PC-9 (cell line): ENCODE results near the gene ASIC4. TPM values are rescaled to one million over a fixed set of nuclear protein-coding genes. Genes with fewer than 3 reads are reported as not detected.

Experiments used
- BruUV-seq: library from RNA; stranded (reverse); fragments of 400-500 nt; replicated peaks from 2 replicates; lab custom pipeline; 2021; lab: Mats Ljungman, UMichigan
- CTCF ChIA-PET: fragments of 300-600 bp; sonication (Branson Sonifier 250); formaldehyde crosslinking; loops from one replicate; lab custom pipeline; 2022; ENCODE audit warnings: antibody characterized with exemption; lab: Charles Lee
- POLR2A ChIA-PET: fragments of 300-600 bp; sonication (Branson Sonifier 250); formaldehyde crosslinking; loops from one replicate; lab custom pipeline; 2022; ENCODE audit warnings: antibody characterized with exemption; ENCODE audit not compliant: unreplicated experiment; lab: Charles Lee
- DNase-seq, 2 experiments: peaks; one replicate each; pipeline versions ENCODE4 v3.0.0 to v3.0.0-alpha.2; 2015 to 2022; ENCODE audit warnings: mixed read lengths in 1 of 2
- H2AFZ ChIP-seq: fragments of 200-600 bp; sonication (generic); 2 replicates; pipeline ENCODE4 v1.8.1; 2017; ENCODE audit warnings: antibody characterized with exemption
- H3F3A ChIP-seq: fragments of 200-600 bp; sonication (generic); 2 replicates; pipeline ENCODE4 v1.8.1; 2017; ENCODE audit warnings: antibody characterized with exemption, mild to moderate bottlenecking, low read depth; ENCODE audit not compliant: insufficient read depth
- H3K27ac ChIP-seq: fragments of 200-600 bp; sonication (generic); 2 replicates; pipeline ENCODE4 v1.6.1; 2016; ENCODE audit warnings: mixed run types
- H3K27me3 ChIP-seq: fragments of 200-600 bp; sonication (generic); 2 replicates; pipeline ENCODE4 v1.6.1; 2016; ENCODE audit warnings: low read depth, mixed run types; ENCODE audit not compliant: insufficient read depth
- H3K36me3 ChIP-seq: fragments of 200-600 bp; sonication (generic); 2 replicates; pipeline ENCODE4 v1.6.1; 2016; ENCODE audit warnings: low read depth, mixed run types
- H3K4me1 ChIP-seq: fragments of 200-600 bp; sonication (generic); replicated peaks from 2 replicates; pipeline ENCODE4 v1.6.1; 2016; ENCODE audit warnings: mixed run types; ENCODE audit not compliant: insufficient read depth
- H3K4me2 ChIP-seq: fragments of 200-600 bp; sonication (generic); 2 replicates; pipeline ENCODE4 v1.6.1; 2017; ENCODE audit warnings: mixed run types
- H3K4me3 ChIP-seq: fragments of 200-600 bp; sonication (generic); 2 replicates; pipeline ENCODE4 v1.6.1; 2016; ENCODE audit warnings: mixed run types
- H3K79me2 ChIP-seq: fragments of 200-600 bp; sonication (generic); 2 replicates; pipeline ENCODE4 v1.6.1; 2017; ENCODE audit warnings: low read depth, mixed run types
- H3K9me2 ChIP-seq: fragments of 200-600 bp; sonication (generic); 2 replicates; pipeline ENCODE4 v1.8.1; 2017; ENCODE audit warnings: mild to moderate bottlenecking; ENCODE audit not compliant: insufficient read depth
- H3K9me3 ChIP-seq: fragments of 200-600 bp; sonication (generic); 2 replicates; pipeline ENCODE4 v1.8.1; 2016; ENCODE audit warnings: low read depth; ENCODE audit not compliant: insufficient read depth
- H4K20me1 ChIP-seq: fragments of 200-600 bp; sonication (generic); 2 replicates; pipeline ENCODE4 v1.8.1; 2017; ENCODE audit not compliant: insufficient read depth
- EZH2 ChIP-seq: fragments of 200-600 bp; sonication (generic); IDR thresholded peaks from 2 replicates; pipeline ENCODE4 v1.8.0; 2017; ENCODE audit warnings: antibody characterized with exemption, low read depth
- intact Hi-C: fragments of 100-400 bp; cut with micrococcal nuclease; formaldehyde crosslinking; loops from one replicate; pipeline ENCODE4 v1.10.0; 2022; ENCODE audit not compliant: unreplicated experiment
- total RNA-seq: library from RNA; stranded (reverse); gene quantifications from 2 replicates; pipeline ENCODE4 v1.2.3, GENCODE V29; 2021
- TF ChIP-seq, protein P1 (sequence below): fragments of 200-600 bp; sonication (generic); conservative IDR thresholded peaks from 2 replicates; pipeline ENCODE4 v1.6.1; 2017; ENCODE audit warnings: mixed run types, antibody characterized with exemption, mild to moderate bottlenecking, moderate library complexity

The ASIC4 gene
- total RNA-seq, 1 experiment from 2014 or later: 0.22 TPM

- no TSS peak for BruUV-seq
- no peak overlapping the region for H3K27ac ChIP-seq
- CTCF ChIA-PET: no interaction called here
These were observed 61.6 kb downstream of the ASIC4 start for GRCh38 chr2:219575566-219576504.

DNA sequence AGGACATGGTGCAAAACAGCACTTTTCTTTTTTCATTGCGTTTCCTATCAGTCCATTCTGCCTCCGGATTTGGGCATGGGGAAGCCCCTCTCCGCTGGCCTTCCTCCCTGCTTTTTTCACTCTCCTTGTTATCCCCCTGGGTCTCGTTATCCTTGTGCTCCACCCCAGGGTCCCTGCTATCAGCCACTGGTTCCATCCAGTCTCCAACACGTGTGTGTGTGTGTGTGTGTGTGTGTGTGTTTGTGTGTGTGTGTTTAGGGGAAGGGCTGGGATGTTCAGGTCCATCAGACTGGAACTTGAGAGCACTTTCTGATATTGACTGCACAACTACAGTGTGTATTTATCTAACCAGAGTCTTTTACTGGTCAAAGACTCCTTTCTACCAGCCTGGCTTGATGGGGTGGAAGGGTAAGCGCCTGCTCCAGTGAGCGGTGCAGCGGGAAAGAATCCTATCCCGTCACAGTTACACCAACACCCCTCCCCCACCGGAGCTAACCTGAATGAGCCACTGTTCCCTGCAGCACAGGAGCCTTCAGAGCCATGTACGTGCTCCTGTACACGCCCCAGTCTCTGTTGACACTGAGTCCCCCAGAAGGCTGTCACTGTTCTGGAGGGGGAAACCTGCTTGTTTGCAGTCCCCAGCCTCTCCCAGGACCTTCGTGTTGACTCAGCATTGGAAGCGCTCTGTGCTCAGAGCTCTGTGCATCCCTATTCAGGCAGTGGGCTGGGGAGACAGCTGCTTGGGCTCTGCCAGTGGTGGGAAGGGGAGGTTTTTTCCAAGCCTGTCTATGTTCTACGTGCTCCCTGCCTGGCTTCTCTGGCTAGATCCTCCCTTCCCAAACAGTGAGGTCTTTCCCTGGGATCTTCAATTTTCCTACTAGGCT, 62.5 kb downstream of the ASIC4 start:
- intact Hi-C loops: no loop called here
- no peaks in the 10 kb centered on the region for H4K20me1 ChIP-seq
- no peak for DNase-seq
- no peaks in the 10 kb centered on the region for H3K27me3 ChIP-seq
- H3K9me3 ChIP-seq: no peaks in the 10 kb centered on the region
- H3K4me1 ChIP-seq: peaks cover 16% of the 10 kb centered on the region; the same call in 1 of the 2 replicates
- ChIA-PET POLR2A (interaction anchor here (0.5 kb wide), 1 partner anchor 8 kb away, joined by 4 read pairs; no protein-coding TSS in a partner anchor), CTCF (no interaction called here)
- H3K9me2 ChIP-seq: no peaks in the 10 kb centered on the region
- H3F3A ChIP-seq: no peaks in the 10 kb centered on the region
- no peak overlapping the region for H2AFZ ChIP-seq
- no peak overlapping the region for H3K4me3 ChIP-seq
- TF ChIP-seq, protein P1, sequence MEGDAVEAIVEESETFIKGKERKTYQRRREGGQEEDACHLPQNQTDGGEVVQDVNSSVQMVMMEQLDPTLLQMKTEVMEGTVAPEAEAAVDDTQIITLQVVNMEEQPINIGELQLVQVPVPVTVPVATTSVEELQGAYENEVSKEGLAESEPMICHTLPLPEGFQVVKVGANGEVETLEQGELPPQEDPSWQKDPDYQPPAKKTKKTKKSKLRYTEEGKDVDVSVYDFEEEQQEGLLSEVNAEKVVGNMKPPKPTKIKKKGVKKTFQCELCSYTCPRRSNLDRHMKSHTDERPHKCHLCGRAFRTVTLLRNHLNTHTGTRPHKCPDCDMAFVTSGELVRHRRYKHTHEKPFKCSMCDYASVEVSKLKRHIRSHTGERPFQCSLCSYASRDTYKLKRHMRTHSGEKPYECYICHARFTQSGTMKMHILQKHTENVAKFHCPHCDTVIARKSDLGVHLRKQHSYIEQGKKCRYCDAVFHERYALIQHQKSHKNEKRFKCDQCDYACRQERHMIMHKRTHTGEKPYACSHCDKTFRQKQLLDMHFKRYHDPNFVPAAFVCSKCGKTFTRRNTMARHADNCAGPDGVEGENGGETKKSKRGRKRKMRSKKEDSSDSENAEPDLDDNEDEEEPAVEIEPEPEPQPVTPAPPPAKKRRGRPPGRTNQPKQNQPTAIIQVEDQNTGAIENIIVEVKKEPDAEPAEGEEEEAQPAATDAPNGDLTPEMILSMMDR: no peak
- no peak for TF ChIP-seq EZH2
- no TSS peak for BruUV-seq
- H3K79me2 ChIP-seq: no peaks in the 10 kb centered on the region
- H3K27ac ChIP-seq: no peak overlapping the region
- no peaks in the 10 kb centered on the region for H3K36me3 ChIP-seq
- no peak overlapping the region for H3K4me2 ChIP-seq

More at GRCh38 chr2:219575566-219576504, 61.6 kb downstream of the ASIC4 start:
- POLR2A ChIA-PET: no interaction called here
- H4K20me1 ChIP-seq: no peaks in the 10 kb centered on the region
- H3K4me3 ChIP-seq: no peak overlapping the region
- no peaks in the 10 kb centered on the region for H3K36me3 ChIP-seq
- H2AFZ ChIP-seq: no peak overlapping the region
- H3F3A ChIP-seq: no peaks in the 10 kb centered on the region
- no peaks in the 10 kb centered on the region for H3K27me3 ChIP-seq
- DNase-seq: no peak
- intact Hi-C loops: no loop called here
- no peaks in the 10 kb centered on the region for H3K79me2 ChIP-seq
- TF ChIP-seq, protein P1: no peak
- TF ChIP-seq EZH2: no peak
- no peaks in the 10 kb centered on the region for H3K9me2 ChIP-seq
- H3K4me2 ChIP-seq: no peak overlapping the region
- no peaks in the 10 kb centered on the region for H3K9me3 ChIP-seq
- peaks cover 18% of the 10 kb centered on the region; the same call in 1 of the 2 replicates for H3K4me1 ChIP-seq
